Activated naive CD4-positive, alpha-beta T cell treated with anti-CD3 and anti-CD28 coated beads, Interleukin-2, amount 50 U/mL, for 16 hours (primary cell): ENCODE measurements around the gene CDC45.
"Not testable (repeated sequence)": the region's sequence is repeated elsewhere in the genome, so short reads cannot be mapped to it uniquely, and the experiment has no call there.

Source experiments
- DNase-seq: peaks from one replicate; pipeline ENCODE4 v3.0.0-alpha.2; 2020

CDC45 gene

DNA sequence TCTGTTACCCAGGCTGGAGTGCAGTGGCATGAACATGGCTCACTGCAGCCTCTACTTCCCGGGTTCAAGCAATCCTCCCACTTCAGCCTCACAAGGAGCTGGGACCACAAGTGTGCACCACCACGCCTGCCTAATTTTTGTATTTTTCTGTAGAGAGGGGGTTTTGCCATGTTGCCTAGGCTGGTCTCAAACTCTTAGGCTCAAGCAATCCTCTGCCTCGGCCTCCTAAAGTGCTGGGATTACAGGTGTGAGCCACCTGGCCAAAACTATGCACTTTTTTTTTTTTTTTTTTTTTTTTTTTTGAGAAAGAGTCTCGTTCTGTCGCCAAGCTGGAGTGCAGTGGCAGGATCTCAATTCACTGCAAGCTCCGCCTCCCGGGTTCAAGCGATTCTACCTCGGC is 56.8 kb downstream of the CDC45 start:
- DNase-seq: no peak

DNA sequence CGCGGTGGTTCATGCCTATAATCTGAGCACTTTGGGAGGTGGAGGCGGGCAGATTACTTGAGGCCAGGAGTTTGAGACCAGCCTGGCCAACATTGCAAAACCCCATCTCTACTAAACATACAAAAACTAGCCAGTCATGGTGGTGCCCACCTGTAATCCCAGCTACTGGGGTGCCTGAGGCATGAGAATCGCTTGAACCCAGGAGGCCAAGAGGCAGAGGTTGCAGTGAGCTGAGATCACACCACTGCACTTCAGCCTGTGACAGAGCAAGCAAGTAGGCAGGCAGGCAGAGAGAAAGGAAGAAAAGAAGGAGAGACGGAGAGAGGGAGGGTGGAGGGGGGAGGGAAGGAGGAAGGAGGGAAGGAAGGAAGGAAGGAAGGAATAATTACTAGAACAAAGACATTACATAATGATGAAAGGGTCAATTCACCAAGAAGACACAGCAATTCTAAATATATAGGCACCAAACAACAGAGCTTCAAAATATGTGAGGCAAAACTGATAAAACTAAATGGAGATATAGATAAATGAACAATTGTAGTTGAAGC is 58.3 kb downstream of the CDC45 start:
- no peak for DNase-seq

DNA sequence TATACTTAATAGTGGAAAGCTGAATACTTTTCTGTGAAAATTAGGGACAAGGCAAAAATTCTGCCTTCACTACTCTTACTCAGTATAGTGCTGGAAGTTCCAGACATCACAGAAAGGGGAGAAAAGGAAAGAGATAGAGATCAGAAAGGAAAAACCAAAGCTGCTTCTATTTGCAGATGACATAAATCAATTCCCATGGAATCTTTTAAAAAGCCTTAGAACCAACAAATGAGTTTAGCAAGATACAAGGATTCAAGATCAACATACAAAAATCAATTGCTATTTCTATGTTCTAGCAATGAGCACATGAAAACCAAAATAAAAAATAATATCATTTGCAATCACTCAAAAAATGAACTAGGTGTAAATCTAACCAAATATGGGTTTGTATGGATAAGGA is 60.7 kb downstream of the CDC45 start:
- DNase-seq: no peak

DNA sequence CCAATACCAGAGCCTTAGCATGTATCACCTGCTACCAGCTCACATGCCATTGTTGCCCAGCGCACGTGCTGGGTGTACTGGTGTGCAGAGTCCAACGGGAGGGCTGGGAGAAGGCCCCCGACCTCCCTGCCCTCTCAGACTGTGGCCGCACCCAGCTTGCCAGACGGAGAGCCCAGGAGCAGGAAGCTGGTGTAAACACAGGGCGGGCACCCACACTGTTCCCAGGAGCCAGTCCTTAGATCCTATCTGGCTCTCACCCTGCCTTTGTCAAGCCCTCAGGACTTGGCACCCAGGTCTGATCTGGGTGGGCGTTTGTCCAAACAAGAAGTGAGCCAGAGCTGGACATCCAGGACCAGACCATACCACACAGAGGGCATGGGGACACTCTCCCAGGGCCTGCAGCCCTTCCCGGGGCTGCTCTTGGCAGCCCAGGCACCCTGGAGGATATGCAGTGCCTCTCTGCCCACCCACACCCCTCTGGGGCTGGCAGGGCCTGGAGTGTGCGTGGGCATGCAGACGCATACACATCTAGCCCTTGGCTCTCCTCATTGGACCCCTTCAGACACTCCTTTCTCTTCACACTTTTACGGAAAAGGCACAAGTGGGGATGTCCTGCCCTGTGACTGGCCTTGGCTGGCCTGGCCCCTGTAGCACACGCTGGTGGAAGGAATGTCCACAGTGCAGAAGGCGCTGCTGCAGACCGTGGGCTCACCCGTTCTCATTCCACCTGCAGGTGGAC is 64.4 kb downstream of the CDC45 start:
- DNase-seq: no peak

DNA sequence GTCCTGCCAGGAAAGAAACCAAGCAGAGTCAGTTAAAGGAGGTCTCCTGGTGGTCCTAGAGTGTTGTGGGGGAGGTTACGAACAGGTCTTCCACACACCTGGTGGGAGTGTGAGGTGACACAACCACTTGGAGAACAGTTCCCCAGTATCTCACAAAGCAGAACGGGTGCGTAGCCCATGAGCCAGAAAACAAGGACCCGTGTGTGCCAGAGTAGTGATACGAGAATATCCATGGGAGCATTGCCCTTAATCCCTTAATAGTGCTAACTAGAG is 66.2 kb downstream of the CDC45 start:
- no peak for DNase-seq

DNA sequence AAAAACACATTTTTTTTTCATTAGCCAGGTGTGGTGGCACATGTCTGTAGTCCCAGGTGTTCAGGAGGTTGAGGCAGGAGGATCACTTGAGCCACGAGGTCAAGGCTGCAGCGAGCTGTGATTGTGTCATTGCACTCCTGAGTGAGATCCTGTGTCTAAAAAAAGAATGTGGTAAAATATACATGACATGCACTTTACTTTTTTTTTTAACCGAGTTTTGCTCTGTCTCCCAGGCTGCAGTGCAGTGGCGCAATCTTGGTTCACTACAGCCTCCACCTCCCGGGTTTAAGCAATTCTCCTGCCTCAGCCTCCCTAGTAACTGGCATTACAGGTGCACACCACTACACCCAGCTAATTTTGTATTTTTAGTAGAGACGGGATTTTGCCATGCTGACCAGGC is 67.0 kb downstream of the CDC45 start:
- DNase-seq: no peak

DNA sequence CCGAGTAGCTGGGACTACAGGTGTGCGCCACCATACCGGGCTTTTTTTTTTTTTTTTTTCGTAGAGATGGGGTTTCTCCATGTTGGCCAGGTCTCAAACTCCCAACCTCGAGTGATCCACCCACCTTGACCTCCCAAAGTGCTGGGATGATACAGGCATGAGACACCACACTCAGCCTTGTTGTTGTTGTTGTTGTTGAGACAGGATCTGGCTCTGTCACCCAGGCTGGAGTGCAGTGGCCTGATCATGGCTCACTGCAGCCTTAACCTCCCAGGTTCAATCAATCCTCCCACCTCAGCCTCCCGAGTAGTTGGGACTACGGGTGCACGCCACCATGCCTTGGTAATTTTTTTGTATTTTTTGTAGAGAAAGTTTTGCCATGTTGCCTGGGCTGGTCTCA is 67.9 kb downstream of the CDC45 start:
- DNase-seq: no peak

DNA sequence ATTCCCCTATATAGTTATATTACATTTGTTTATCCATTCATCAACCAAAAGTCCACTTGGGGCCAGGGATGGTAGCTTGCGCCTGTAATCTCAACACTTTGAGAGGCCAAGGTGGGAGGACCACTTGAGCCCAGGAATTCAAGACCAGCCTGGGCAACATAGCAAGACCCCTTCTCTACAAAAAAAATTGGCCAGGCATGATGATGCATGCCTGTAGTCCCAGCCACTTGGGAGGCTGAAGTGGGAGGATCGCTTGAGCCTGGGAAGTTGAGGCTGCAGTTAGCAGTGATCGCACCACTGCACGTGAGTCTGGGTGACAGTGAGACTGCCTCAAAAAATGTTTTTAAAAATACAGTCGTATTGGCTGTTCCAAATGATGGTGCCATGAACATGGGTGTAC is 68.7 kb downstream of the CDC45 start:
- not testable (repeated sequence) for DNase-seq

DNA sequence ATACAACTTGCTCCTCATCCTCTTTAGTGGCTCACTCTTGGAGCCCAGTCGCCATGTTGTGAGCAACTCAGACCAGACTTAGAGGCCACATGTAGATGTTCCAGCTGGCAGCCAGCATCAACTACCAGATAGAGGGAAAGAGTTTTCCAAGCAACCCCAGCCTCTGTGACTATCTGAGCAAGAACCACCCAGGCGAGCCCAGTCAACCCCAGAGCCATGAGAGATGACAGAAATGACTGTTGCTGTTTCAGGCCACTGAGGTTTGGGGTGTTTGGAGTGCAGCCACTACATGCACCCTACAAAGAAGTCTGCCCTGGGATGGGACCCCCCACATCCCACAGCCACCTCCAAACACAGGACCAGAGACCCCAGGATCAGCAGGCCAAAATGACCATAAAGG is 69.2 kb downstream of the CDC45 start:
- no peak for DNase-seq

DNA sequence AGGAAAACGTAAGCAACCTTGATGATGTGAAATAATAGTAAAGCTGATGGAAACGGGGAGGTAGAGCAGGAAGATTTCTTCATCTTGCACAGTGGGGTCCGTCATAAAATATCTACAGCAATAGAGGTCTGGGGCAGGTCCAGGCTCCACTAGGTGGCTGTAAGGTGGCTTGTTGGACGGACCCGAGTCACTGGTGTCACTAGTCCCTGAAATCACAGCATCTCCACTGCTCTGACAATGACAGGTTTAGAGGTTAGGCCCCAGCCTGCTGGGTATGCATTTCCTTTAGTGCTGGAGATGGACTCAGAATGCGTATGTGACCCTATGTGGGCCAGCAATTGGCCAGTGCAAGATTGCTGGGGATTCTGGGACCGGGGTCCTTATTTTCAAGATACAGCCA is 69.7 kb downstream of the CDC45 start:
- DNase-seq: no peak

DNA sequence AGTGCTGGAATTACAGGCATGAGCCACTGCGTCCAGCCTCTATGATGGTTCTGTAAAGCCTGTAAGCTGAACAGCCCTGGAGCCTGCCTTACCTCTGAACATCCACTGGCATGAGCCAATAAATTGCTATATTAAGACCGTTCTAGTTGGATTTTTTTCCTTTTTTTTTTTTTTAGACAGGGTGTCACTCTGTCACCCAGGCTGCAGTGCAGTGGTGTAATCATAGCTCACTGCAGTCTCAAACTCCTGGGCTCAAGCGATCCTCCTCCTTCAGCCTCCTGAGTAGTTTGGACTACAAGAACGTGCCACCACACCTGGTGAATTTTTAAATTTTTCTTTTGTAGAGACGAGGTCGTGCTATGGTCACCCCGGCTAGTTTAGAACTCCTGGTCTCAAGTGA is 70.7 kb downstream of the CDC45 start:
- DNase-seq: no peak

DNA sequence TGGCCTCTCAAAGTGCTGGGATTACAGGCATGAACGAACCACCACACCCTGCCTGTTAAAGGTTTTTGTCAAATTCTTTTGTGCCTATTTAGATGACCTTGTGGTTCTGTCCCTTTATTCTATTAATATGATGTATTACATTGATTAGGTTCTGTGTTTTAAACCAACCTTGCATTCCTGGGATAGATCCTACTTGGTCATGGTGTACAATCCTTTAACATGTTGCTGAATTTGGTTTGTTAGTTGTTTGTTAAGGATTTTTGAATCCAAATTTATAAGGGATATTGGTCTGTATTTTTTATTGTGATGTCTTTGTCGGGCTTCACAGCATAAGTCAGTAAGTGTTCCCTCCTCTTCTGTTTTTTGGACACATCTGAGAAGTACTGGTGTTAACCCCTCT is 73.5 kb downstream of the CDC45 start:
- DNase-seq: no peak

DNA sequence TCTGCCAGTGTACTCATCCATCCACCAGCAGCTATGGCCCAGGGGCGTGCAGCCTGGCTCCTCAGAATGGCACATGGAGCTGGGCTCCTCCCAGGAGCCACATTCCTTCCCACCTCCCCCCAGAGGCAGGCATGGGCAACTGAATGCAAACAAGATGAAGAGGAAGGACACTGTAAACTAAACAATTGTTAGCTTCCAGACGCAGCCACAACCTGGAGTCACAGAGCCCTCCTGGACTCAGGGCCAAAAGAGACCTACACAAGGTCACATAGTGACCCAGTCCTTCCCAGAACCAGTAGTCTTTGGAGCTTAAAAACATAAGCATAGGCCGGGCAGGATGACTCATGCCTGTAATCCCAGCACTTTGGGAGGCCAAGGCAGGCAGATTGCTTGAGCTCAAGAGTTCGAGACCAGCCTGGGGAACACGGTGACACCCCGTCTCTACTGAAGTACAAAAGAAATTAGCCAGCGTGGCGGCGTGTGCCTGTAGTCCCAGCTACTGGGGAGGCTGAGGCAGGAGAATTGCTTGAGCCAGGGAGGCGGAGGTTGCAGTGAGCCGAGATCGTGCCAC is 75.2 kb downstream of the CDC45 start:
- DNase-seq: no peak

DNA sequence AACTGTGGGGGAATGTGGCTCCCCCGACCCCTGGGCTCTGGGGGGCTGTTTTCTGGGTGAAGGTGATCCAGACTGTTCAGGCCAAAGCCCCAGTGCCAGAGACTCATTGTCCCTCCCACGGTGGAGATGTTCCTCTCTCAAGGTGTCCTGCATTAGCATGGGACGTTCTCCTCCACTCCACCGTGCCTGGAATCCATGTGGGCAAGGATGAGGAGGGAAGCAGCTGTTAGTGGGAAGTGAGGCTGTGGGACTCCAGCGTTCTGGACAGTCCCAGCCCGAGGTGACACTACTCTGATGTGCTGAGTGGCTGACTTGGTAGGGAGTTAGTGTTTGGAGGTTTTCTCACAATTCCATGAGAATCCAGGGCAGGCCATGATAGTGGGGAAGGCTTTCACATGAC is 75.9 kb downstream of the CDC45 start:
- no peak for DNase-seq

DNA sequence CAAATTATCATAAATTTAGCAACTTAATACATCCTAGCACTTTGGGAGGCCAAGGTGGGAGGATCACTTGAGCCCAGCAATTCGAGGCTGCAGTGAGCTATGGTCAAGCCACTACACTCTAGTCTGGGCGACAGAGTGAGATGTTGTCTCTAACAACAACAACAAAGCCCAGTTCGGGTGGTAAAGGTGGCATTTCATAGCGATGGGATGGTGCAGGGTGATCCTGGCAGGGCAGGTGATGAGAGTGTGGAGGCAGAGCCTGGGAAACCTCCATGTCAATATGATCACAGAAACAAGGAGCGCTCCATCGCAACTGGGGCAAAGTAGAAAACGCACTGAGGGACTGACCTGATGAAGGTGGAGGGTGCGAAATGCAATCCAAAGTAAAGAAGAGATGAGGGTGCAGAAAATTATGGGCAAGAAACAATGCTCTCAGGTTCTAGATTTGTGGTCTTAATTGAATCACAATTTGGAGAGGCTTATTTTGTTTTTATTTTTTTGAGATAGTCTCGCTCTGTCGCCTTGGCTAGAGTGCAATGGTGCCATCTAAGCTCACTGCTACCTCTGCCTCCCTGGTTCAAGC is 77.3 kb downstream of the CDC45 start:
- DNase-seq: no peak

DNA sequence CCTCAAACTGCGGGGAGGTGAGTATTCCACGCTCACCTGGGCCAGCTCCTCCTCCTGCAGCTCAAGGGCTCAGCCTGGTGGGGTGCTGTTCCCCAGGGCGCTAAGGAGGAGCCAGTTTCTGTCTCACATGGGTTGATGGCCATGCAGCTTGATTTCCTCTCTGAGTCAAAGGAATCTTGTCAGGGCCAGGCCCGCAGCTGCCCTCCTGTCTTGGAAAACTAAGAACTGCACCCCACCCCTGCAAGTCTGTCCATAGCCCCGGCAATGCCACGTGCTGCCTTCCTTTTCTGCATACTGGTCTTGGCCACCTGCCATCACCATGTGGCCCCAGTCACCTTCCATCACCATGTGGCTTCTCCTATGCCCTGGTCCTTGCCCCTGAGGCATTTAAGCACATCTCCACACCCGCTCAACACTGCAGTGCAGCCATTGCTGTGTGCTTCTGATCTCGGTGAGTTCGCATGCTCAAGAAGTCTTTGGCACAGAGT is 79.6 kb downstream of the CDC45 start:
- no peak for DNase-seq

DNA sequence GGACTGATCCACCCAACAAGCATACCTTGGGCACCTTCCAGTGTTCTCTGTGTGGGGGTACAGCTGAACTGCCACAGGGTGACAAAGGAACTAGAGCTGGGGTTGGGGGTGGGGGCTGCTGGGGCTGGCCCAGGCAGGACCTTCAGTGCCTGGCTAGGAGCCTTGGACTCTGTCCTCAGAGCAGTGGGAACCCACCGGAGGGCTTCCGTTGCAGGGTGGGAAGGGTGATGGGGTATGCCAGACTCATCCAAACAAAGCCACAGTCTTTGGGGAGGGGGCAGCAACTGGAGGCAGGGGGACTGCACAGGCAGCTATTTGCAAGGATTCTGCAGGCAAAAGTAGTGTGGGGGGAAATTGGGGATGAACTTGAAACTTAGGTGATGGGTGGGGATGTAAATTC is 80.2 kb downstream of the CDC45 start:
- no peak for DNase-seq

DNA sequence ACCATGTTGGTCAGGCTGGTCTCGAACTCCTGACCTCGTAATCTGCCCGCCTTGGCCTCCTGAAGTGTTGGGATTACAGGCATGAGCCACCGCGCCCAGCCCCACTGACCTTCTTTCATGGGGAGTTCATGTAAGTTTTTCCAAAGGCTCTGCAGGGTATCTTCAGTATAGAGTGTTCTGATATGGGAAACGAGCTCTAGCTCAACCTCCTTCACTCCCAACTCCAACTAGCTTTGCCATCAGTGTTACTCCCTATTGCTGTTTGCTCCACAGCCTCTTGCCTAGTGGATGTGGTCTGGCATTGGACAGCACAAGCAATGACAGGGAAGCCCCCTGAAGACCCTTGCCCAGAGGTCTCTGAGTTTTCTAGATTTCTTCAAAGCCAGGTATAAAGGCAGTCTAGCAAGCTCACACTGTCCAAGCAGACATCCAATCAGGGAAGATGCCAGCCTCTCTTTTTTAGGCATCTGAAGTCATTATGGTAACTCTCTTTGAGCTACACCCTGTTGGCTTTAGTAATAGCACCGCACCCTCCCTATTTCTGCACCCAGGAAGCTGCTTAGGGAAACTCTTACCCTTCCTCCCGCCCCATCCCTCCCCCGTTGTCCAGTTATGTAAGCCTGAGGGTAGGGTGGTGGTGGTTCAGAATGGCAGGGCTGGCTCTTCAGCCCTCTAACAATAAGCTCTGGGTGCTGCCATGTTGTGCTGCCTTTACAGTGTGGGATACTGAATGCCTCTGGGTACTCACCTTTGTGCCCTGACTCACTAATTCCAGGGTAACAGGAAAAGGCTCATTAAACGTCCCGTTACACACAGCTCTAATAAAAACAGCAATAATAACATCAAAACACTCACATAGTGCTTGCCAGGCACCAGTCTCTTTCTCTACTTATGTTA is 85.9 kb downstream of the CDC45 start:
- DNase-seq: no peak

DNA sequence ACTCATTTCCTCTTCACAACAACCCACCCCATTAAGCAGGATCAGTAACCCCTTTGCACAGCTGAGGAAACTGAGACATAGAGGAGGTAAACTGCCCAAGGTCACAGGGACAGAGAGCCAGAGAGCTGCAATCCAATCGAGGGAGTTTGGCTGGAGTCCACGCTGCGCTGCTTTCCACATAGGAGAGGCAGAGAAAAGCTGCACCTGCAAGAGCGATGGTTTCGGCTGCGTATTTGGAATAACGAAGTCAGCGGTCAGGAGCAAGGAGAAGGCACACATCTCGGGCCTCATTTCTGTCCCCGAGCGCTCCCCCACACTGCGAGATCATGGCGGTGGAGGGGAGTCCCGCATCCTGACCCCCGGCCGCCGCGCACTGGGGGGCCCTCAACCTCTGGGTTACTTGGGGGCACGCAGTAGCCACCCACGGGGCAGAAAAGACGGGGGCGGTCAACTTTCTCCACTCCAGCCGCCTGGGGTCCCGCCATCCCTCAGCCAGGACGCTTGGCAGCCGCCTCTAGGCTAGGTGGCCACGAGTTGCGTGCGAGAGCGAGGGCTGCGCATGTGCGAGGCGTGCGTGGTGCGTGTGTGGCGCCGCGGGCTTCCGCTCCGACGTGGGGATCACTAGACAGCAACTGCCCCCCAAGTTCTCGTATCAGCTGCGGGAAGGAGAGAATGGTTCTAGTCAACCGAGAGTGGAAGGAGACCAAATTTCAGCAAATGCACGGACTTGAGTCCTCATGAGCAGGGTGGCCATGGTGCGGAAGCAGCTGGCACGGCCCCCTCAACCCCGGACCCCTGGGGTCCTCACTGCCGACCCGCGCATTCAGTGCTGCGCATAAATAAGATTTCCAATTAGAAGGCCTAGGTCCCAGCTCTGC is 86.8 kb downstream of the CDC45 start:
- DNase-seq: no peak

DNA sequence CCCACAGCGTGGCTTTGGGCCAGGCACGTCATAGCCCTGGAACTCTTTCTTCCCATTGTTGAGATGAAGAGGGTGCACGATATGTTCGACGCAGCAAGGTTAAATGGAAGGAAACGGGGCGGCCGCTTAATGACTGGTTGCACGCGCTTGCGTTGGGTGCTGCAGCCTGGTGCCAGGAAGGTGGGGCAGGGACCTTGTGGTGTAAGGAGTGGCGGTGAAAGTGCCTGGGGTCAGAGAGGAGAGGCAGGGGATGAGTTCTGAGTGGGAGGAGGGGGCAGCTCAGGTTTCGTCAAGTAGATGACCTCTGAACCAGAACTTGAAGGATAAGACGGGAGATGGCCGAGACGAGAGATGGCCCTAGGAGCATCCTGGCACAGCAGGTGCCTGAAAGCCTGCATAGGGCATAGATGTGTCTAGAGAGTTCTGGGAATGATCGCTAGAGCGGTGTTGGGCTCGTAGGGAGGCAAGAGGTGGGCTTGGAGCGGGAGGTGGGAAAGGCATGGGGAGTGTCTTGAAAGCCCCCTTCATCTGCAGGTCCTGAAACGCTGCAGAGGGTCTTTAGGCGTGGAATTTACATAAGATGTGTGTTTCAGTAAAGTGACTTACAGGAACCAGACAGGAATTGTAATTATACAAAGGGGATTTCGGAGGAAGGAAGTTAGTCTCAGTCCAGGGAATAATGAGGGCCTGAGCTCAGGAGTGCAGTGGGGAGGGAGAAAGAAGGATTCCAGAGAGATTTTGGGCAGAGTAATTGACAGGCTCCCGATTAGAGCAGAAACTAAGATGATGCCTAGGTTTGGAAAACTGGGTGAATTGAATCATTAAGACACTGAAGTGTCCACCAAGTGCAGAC is 87.7 kb downstream of the CDC45 start:
- no peak for DNase-seq
